Measurements from ENCODE around the gene CTNND2.

GRCh38 chr5:11258001-11258400 is 646.2 kb downstream of the CTNND2 start:
- TF ChIP-seq CTCF (IDR thresholded peaks at IDR 0.05; ENCODE audit: poor library complexity, severe bottlenecking) (no peak), POLR2AphosphoS5 (IDR thresholded peaks at IDR 0.05) (no peak), REST (IDR thresholded peaks at IDR 0.05; ENCODE audit: borderline replicate concordance) (no peak), EP300 (conservative IDR thresholded peaks at IDR 0.05; ENCODE audit: poor library complexity, severe bottlenecking) (no peak), EZH2 (IDR thresholded peaks at IDR 0.05; ENCODE audit: borderline replicate concordance, insufficient read depth, low read length, poor library complexity, severe bottlenecking) (no peak)
